ENCODE measurements around the gene INHBA. TPM values are rescaled to one million over a fixed set of nuclear protein-coding genes. Genes with fewer than 3 reads are reported as not detected.

Gene INHBA
- total RNA-seq, 1 experiment from 2014 or later, result 14.4 TPM

- DNase-seq (ENCODE audit: low read depth), result no peak
- in situ Hi-C loops (cut with HindIII; ENCODE audit: low pct_unique_long_range_greater_than_20kb, low sequenced_read_pairs), result no loop called here
Observed at GRCh38 chr7:41641011-41641664, 61.8 kb downstream of the INHBA start.

GRCh38 chr7:41640487-41640886 lies 62.4 kb downstream of the INHBA start:
- DNase-seq (ENCODE audit: low read depth), result no peak

GRCh38 chr7:41637049-41637448 lies 65.8 kb downstream of the INHBA start:
- DNase-seq (ENCODE audit: low read depth), result no peak
- in situ Hi-C loops (cut with HindIII; ENCODE audit: low pct_unique_long_range_greater_than_20kb, low sequenced_read_pairs), result no loop called here

More at GRCh38 chr7:41640487-41640886, 62.4 kb downstream of the INHBA start:
- in situ Hi-C loops (cut with HindIII; ENCODE audit: low pct_unique_long_range_greater_than_20kb, low sequenced_read_pairs), result no loop called here
